GM18499 (cell line): ENCODE data around the gene VWA5A.
"Not testable (repeated sequence)": the region's sequence is repeated elsewhere in the genome, so short reads cannot be mapped to it uniquely, and the experiment has no call there.

Experiments
- ATAC-seq: cut with Tn5 transposase; IDR thresholded peaks from one replicate; pipeline ENCODE4 v1.9.1; 2021; ENCODE audit warnings: moderate number of reproducible peaks; ENCODE audit not compliant: insufficient read depth, unreplicated experiment

The VWA5A gene

DNA sequence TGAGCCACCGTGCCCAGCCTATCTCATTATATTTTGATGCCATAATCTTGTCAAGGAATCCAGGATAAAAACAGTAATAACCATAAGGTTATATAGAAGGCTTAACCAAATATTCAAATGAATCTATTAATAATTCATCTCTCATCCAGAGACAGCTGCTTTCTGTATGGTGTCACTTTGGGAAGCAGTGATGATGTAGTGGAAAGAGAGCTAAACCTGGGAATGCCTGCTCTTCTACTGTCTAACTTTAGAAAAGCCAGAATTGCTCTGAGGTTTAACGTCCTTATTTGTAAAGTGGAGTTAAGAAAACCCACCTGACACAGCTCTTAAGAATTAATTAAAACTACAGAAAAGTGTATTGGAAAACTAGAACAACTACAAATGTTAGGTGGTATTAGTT, 38.6 kb downstream of the VWA5A start:
- no peak for ATAC-seq

- ATAC-seq, result no peak
These were observed 44.2 kb downstream of the VWA5A start for GRCh38 chr11:124159481-124159880.

GRCh38 chr11:124160986-124161385, 45.7 kb downstream of the VWA5A start:
- ATAC-seq, result no peak

DNA sequence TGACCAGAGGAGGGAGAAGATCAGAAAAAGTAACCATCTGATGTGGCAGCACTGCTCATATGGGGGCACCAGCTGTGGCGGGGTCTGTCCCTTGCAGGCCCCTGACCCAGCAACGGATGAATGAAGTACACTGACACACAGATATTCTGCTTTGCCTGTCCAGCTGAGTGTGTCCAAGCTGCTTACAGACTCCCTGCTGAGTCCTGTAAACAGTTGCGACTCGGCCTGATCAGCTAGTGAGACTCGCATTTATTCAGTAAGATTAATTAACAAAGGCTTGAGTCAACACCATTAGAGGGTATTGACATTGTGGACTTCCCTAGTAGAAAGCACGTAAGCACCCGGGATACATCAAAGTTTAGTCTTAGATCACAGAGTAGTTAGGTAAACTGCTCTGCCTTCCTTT, 52.6 kb downstream of the VWA5A start:
- ATAC-seq, result no peak

GRCh38 chr11:124168796-124169195, 53.5 kb downstream of the VWA5A start:
- ATAC-seq, result no peak

GRCh38 chr11:124170315-124170714, 55.1 kb downstream of the VWA5A start:
- ATAC-seq, result not testable (repeated sequence)

DNA sequence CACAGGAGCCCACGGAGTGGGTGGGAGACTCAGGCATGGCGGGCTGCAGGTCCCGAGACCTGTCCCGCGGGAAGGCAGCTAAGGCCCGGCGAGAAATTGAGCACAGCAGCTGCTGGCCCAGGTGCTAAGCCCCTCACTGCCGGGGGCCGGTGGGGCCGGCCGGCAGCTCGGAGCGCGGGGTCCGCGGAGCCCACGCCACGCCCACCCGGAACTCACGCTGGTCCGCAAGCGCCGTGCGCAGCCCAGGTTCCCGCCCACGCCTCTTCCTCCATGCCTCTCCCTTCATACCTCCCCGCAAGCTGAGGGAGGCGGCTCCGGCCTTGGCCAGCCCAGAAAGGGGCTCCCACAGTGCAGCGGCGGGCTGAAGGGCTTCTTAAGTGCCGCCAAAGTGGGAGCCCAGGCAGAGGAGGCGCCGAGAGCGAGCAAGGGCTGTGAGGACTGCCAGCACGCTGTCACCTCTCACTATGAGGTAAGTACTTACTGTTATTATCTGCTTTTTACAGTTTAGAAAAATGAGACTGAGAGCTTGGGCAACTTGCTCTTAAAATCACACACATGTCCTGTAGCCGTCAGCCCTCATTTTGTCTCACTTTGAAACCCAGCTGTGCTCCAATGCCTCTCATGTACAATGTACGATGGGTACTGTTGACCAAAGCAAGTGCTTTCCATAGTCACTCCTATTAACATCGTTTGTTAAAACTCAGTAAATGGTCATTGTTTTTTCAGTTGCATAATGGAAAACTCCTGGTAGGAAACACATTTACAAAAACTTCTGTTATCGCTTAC, 55.7 kb downstream of the VWA5A start:
- ATAC-seq, result no peak

GRCh38 chr11:124172101-124172500, 56.9 kb downstream of the VWA5A start:
- ATAC-seq, result no peak

DNA sequence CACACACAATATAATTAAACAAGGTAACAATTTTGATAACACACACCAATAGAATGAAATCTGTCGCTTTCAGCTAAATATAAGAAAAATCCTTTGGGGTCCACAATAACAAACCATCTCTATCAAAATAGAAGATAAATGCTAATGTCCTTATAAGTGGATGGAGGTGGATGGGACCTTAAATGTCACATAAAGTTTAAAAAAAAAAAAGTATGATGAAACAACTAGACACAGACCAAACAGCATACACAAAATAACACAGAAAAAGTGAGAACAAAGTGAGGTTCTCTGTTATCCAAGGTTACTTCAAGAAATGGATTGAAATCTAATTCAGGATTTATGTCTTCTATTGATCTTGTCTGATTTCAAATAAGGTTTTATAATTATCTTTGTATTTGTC, 57.3 kb downstream of the VWA5A start:
- no peak for ATAC-seq

DNA sequence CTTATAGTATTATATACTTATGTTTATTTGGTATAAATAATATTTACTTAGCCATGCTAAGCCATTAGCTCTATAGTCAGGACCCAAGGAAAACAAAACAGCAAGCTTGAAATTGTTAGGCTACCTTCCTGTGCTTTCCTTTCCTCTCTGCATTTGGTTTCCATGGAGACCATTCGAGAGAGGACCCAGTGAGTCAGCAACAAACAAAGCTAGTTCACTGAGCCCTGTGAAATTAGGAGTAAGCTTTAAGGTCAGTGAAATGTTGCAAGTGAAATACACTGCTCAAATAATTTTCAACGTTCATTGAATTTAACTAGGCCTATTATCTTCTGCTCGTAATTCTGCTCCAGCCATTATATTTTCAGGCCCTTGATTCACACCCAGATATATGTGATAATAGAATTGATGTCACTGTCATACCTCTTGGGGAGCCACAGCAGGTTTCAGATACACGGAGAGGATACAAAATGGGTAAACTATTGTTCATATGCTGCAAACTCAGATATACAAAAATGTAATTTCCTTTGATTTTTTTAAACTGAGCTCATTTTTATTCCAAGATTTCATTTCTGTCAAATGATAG, 58.8 kb downstream of the VWA5A start:
- no peak for ATAC-seq

DNA sequence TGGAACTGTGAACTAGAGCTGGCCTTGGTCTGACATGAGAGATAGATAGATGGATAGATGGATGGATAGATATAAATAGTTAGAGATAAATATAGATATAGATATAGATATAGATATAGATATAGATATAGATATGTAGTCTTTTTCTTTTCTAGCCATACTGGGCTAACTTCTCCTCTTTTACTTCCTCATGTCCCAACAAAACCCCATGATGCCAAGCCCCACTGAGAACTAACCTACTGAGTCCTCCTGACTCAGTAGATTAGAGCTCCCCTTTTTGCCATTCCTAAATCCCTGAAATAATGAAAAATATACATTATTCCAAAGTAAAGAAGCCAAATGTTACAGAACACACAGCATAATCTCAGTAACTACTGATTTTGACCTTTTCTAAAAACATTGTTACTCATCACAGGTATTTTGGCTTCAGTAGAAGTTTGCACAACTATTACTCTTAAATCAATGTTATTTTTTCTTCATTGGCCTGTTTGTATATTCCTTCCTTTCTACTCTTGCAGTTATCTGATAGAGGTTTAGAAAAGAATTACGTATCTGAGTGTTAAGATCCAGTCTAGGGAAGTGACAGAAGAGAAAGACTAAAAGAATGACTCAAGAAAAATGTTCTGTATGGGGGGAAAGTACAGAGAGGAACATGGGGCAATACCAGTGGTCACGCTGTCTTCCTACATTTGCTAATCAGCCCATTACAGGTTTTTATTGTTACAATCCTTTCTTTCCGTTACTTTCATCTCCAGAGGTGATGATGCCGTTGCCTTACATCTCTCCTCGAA, 61.9 kb downstream of the VWA5A start:
- ATAC-seq, result no peak

- no peak for ATAC-seq
These were observed 64.1 kb downstream of the VWA5A start for GRCh38 chr11:124179310-124179709.

DNA sequence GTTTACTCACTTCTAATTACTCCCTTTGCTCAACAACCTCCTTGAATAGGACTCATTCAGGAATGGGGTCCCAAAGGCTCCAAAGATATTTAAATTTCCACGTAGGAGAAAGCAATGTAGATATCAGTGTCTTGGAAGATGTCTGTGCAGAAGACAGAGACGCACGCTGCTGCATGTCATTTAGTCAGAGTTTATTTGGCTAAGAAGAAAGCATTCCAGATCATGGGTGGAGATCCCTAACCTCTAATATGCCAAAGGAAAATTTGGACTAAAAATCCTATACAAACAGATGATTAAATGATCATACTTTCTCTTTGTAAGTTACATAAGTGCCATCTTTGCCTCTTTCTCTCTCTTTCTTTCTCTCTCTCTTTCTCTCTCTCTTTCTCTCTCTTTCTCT, 67.8 kb downstream of the VWA5A start, which contains the start of gene OR10D3:
OR10D3 (plus strand) TSS at position 278 of the 400 bp plus-strand sequence. CDS start 1,925 bp downstream, outside the sequence.
- ATAC-seq, result no peak

DNA sequence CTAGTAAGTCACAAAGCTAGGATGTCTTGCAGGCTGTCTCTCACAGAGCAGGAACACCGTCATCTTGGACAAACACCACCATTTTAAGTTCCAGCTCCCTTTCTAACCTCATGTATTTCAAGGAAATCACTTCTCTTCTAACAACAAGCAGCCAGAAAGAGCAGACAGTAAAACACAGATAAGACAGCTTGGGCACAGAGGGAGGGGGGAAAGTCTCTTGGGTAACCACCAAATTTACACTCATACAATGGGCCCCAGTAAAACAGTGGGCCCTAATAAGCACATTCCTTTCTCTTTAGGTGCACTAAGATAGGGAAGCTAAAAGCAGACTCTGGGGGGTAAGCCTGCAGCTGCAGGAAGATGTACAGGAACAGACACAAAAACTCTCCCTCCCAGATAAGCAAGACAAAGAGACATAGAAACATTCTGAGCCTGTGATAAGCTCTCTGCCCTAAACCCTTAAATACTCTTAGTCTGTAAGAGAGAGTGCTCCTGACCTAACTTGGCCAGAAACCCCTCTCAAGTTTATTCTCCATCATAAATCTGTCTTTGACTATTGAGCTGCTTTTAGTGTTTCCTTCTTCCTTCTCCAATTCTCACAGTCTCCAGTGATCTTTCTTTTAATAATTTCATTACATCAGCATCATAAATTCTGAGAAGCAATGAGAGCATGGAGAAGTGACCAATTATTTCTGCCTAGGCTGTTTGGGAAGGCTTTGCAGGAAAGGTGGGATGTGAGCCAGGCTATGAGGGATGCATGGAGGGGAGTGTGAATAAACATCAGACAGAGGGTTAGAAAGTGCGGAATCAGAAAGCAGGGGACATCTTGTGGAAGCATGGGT, 75.3 kb downstream of the VWA5A start:
- no peak for ATAC-seq

DNA sequence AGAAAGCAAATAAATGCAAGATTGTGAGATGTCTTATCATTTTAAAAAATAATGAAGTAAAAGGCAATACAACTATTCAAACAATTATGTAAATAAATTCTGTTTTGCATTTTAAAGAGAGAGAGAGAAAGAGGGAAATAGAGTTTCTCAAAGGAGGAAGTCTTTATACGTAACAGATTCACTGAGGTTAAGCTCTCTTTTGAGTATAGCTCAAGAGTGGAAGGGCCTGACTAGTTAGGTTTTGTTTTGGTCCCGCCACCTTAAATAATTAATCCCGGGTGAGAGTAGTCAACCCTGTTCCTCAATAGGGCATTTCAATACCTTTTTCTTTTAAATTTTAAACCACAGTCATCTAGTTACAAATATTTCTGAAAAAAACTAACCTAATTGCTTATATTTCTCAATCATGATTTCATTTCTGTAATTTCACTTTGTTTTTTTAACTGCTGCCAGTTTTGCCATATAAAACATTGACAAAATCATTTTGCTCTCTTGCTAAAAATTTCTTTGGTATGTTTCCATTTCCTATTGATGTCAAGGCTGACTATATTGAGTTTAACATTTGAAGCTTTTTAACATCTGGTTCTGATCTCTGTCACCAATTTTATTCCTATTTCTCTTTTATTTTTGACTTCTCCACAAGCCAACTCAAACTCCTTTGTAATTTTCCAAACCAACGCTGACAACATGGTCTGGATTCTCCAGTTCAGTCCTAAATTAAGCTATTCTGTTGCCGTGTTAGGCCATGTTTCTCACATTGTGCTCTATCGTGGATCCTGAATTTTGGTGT, 78.2 kb downstream of the VWA5A start:
- ATAC-seq, result no peak

- no peak for ATAC-seq
These were observed 79.3 kb downstream of the VWA5A start for GRCh38 chr11:124194293-124195188.

DNA sequence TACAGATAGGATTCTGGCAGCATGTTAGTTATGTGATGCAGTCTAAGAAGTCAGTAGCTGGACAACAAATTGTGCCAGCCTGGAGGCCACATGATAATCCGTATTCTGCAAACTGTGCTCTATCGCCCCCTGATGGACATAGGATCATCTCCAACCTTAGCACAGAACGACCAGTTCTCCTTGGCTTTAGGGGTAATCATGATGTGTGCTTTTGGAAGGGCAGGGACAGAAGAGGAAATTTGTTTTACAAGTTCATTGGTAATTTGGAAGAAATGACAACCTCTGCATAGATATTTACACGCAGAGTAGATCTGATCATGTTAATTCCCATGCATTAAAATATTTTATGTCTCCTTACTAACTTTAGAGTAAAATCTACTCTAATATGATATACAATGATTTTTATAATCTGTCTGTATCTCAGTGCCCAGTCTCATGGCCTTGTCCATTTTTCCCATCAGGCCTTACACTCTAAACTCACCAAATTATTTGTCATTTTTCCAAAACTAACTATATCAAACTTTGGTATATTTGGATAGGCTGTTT, 80.0 kb downstream of the VWA5A start:
- no peak for ATAC-seq
